Esophagus (tissue), 2 donors: ENCODE results near the gene BCL11A. TPM values are rescaled to one million over a fixed set of nuclear protein-coding genes. Genes with fewer than 3 reads are reported as not detected.

Experiments
- H3K27ac ChIP-seq, 2 donors: one replicate each; pipeline ENCODE4 v1.5.1; 2013; ENCODE audit warnings: low read depth in 2 of 2, mild to moderate bottlenecking in 2 of 2, inconsistent platforms in 1 of 2, low read length in 1 of 2, moderate library complexity in 1 of 2
- H3K27me3 ChIP-seq, 2 donors: one replicate each; pipeline ENCODE4 v1.6.1; 2013; ENCODE audit warnings: low read length in 2 of 2, control low read depth in 1 of 2, mild to moderate bottlenecking in 1 of 2; ENCODE audit not compliant: insufficient read depth in 2 of 2, control insufficient read depth in 1 of 2
- H3K36me3 ChIP-seq, 2 donors: one replicate each; pipeline ENCODE4 v1.6.1; 2013; ENCODE audit warnings: low read length in 1 of 2; ENCODE audit not compliant: control insufficient read depth in 2 of 2, insufficient read depth in 2 of 2
- H3K4me1 ChIP-seq, 2 donors: one replicate each; pipeline ENCODE4 v1.6.1; 2013; ENCODE audit warnings: low read length in 1 of 2; ENCODE audit not compliant: control insufficient read depth in 2 of 2, insufficient read depth in 2 of 2
- H3K4me3 ChIP-seq, 2 donors: one replicate each; pipeline ENCODE4 v1.5.1; 2013; ENCODE audit warnings: low read length in 2 of 2, mild to moderate bottlenecking in 2 of 2, low read depth in 1 of 2, moderate library complexity in 1 of 2
- H3K9me3 ChIP-seq, 2 donors: one replicate each; pipeline ENCODE4 v1.6.1; 2013; ENCODE audit warnings: mild to moderate bottlenecking in 2 of 2, low read depth in 1 of 2, low read length in 1 of 2, moderate library complexity in 1 of 2; ENCODE audit not compliant: control insufficient read depth in 2 of 2, insufficient read depth in 1 of 2
- WGBS, 2 donors: extraction: QIAGEN DNeasy Blood & Tissue Kit; methylation state at CpG; one replicate each; pipeline ENCODE4 v1.1.7; 2013; 5-methylcytosine and 5-hydroxymethylcytosine counted together
- polyA plus RNA-seq, 2 donors: library from polyadenylated mRNA; stranded (reverse); fragments of 200-250 nt; gene quantifications; one replicate each; pipeline ENCODE4 v1.2.3, GENCODE V29; 2013
- donor health status: healthy with polysubstance abuse.
- donor health status: Bipolar disorder and iron deficiency.

The BCL11A gene
- polyA plus RNA-seq, 2 donors: 8.6 to 25.5 TPM

GRCh38 chr2:60496956-60497355 is 56.5 kb downstream of the BCL11A start:
- Histone ChIP-seq H3K27me3 (no peaks in the 10 kb centered on the region), H3K4me3 (no peak overlapping the region), H3K4me1 (peaks cover 5 to 8% of the 10 kb centered on the region in 2 donors), H3K9me3 (no peaks in the 10 kb centered on the region), H3K36me3 (peaks cover 0 to 6% of the 10 kb centered on the region in 2 donors), H3K27ac (no peak overlapping the region)
- 88 to 91% methylated on average over 5 of the region's 5 CpGs for WGBS, 2 donors

DNA sequence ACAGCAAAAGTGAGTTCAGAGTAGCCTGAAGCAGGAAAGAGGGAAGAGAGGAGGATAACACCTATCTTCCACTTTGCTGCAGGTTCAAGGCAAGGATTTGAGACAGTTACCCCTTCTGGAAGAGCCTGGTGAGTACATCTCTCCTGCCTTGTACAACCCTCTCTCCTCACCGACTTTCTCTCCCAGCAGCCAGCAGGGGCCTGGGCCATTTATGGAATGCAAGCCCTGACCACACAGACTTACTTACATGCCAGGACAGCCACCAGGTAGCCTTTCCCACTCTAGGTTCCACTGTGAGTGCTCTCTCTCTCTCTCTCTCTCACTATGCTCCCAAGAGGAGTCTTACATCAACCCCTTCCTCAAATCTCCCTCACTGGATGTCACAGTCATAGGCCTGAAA is 57.0 kb downstream of the BCL11A start:
- Histone ChIP-seq H3K9me3 (no peaks in the 10 kb centered on the region), H3K4me1 (peaks cover 5 to 8% of the 10 kb centered on the region in 2 donors), H3K27ac (no peak overlapping the region), H3K27me3 (no peaks in the 10 kb centered on the region), H3K36me3 (peaks cover 0 to 6% of the 10 kb centered on the region in 2 donors), H3K4me3 (no peak overlapping the region)
- WGBS, 2 donors: 65 to 77% methylated on average over 1 of the region's 1 CpG

DNA sequence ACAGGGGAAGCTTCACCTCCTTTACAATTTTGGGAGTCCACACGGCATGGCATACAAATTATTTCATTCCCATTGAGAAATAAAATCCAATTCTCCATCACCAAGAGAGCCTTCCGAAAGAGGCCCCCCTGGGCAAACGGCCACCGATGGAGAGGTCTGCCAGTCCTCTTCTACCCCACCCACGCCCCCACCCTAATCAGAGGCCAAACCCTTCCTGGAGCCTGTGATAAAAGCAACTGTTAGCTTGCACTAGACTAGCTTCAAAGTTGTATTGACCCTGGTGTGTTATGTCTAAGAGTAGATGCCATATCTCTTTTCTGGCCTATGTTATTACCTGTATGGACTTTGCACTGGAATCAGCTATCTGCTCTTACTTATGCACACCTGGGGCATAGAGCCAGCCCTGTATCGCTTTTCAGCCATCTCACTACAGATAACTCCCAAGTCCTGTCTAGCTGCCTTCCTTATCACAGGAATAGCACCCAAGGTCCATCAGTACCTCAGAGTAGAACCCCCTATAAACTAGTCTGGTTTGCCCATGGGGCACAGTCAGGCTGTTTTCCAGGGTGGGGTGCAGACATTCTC is 58.3 kb downstream of the BCL11A start:
- no peaks in the 10 kb centered on the region for H3K27me3 ChIP-seq
- H3K4me3 ChIP-seq: no peak overlapping the region
- H3K27ac ChIP-seq: no peak overlapping the region
- 67 to 85% methylated on average over 6 of the region's 6 CpGs for WGBS, 2 donors
- H3K9me3 ChIP-seq: no peaks in the 10 kb centered on the region
- peaks cover 4 to 7% of the 10 kb centered on the region in 2 donors for H3K4me1 ChIP-seq
- H3K36me3 ChIP-seq: peaks cover 0 to 6% of the 10 kb centered on the region in 2 donors

DNA sequence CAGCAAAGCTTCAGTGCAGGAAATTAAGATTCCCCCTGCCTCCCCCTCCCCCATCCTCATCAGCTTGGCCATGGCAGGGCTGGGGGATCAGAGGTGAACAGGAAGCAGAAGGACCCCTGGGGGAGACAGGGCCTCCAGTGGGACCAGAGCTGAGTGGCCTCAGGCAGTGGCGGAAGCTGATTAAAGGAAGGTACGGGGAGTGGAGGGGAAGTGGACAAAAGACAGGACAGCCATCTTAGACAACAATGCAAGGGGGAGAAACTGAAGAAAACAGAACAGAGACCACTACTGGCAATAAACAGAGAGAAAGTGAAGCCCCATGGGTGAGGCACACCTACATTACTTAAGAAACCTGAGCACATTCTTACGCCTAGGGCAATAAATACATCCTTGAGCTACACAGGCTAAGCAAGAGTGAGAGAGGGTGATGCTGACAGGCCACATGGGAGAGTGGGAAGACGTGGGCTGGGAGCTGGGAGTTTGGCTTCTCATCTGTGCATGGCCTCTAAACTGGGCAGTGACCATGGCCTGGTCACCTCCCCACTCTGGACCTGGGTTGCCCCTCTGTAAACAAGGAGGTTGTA is 59.6 kb downstream of the BCL11A start:
- H3K36me3 ChIP-seq: peaks cover 0 to 6% of the 10 kb centered on the region in 2 donors
- H3K27ac ChIP-seq: no peak overlapping the region
- H3K4me1 ChIP-seq: no peaks in the 10 kb centered on the region
- H3K4me3 ChIP-seq: no peak overlapping the region
- H3K9me3 ChIP-seq: no peaks in the 10 kb centered on the region
- H3K27me3 ChIP-seq: no peaks in the 10 kb centered on the region
- 81 to 82% methylated on average over 4 of the region's 4 CpGs for WGBS, 2 donors

DNA sequence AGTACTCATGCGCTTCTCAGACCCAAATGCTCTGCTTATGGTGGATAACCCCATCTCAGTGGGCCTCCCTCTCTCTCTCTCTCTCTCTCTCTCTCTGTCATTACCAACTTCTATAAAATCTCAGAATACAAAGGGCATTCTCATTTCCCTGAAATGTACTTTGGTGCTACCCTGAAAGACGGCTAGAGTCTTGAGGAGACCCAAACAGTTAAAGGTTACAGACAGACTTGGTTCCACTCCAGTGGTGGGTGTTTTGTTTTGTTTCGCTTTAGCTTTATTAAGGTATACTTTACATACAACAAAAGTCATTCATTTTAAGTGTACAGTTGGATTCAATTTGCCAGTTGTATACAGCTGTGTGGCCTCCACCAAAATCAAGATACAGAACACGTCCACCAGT is 60.9 kb downstream of the BCL11A start:
- no peak overlapping the region for H3K27ac ChIP-seq
- H3K36me3 ChIP-seq: no peaks in the 10 kb centered on the region
- no peaks in the 10 kb centered on the region for H3K27me3 ChIP-seq
- no peaks in the 10 kb centered on the region for H3K9me3 ChIP-seq
- H3K4me3 ChIP-seq: no peak overlapping the region
- H3K4me1 ChIP-seq: no peaks in the 10 kb centered on the region
- WGBS, 2 donors: 85 to 89% methylated on average over 4 of the region's 4 CpGs

- Histone ChIP-seq H3K36me3 (peaks cover 0 to 2% of the 10 kb centered on the region in 2 donors), H3K4me3 (no peak overlapping the region), H3K4me1 (no peaks in the 10 kb centered on the region), H3K27ac (no peak overlapping the region), H3K27me3 (no peaks in the 10 kb centered on the region), H3K9me3 (no peaks in the 10 kb centered on the region)
- 59 to 61% methylated on average over 4 of the region's 4 CpGs for WGBS, 2 donors
Observed at GRCh38 chr2:60490848-60491247, 62.6 kb downstream of the BCL11A start.

- WGBS, 2 donors: 89 to 95% methylated on average over 1 of the region's 1 CpG
- H3K36me3 ChIP-seq: peaks cover 0 to 2% of the 10 kb centered on the region in 2 donors
- H3K9me3 ChIP-seq: no peaks in the 10 kb centered on the region
- no peaks in the 10 kb centered on the region for H3K27me3 ChIP-seq
- no peaks in the 10 kb centered on the region for H3K4me1 ChIP-seq
- no peak overlapping the region for H3K4me3 ChIP-seq
- no peak overlapping the region for H3K27ac ChIP-seq
Observed at GRCh38 chr2:60490441-60490840, 63.0 kb downstream of the BCL11A start.

DNA sequence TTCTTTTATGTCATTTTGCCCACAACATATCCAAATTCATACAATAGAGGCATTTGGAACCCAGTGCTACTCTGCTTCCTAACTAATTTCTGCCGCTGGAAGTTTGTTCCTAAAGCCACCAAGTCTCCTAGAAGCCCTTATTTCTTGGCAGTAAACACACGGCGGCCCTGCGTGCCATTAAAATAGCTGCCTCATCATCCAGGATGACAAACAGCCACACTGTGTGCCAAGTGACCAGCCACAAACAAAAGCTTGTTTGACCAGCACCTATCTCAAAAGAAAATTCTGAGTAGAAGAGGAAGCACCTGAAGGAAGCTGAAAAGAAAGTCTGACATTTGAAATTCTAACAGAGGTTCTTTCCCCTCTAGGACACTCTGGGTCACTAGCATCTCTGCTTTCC is 64.2 kb downstream of the BCL11A start:
- no peaks in the 10 kb centered on the region for H3K9me3 ChIP-seq
- 68 to 79% methylated on average over 4 of the region's 4 CpGs for WGBS, 2 donors
- H3K36me3 ChIP-seq: peaks cover 0 to 2% of the 10 kb centered on the region in 2 donors
- no peak overlapping the region for H3K27ac ChIP-seq
- peaks cover 0 to 2% of the 10 kb centered on the region in 2 donors for H3K4me1 ChIP-seq
- H3K27me3 ChIP-seq: no peaks in the 10 kb centered on the region
- no peak overlapping the region for H3K4me3 ChIP-seq

DNA sequence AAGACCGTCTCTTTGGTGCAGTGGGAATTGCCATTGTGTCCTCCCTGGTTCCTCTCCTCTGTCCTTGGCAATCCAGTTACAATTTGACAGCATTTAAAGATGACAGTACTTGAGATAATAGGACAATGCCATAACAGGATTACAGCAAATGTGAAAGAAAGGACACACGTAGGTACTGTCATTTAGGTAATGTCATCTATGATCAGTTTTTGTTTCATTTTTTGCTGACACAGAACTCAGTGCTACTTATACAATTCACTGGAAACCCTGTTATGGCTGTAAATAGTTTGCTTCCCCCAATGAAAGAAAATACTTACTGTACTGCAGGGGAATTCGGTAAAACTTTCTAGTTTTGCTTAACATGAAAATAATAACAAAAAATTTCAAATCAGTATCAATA is 65.2 kb downstream of the BCL11A start:
- Histone ChIP-seq H3K27ac (no peak overlapping the region), H3K4me3 (no peak overlapping the region), H3K9me3 (no peaks in the 10 kb centered on the region), H3K36me3 (peaks cover 0 to 2% of the 10 kb centered on the region in 2 donors), H3K4me1 (peaks cover 0 to 2% of the 10 kb centered on the region in 2 donors), H3K27me3 (no peaks in the 10 kb centered on the region)
- 79 to 80% methylated on average over 3 of the region's 3 CpGs for WGBS, 2 donors

GRCh38 chr2:60487174-60487573 is 66.3 kb downstream of the BCL11A start:
- WGBS, 2 donors: 86 to 88% methylated on average over 5 of the region's 5 CpGs

More at GRCh38 chr2:60487174-60487573, 66.3 kb downstream of the BCL11A start:
- Histone ChIP-seq H3K4me3 (no peak overlapping the region), H3K27ac (no peak overlapping the region), H3K9me3 (no peaks in the 10 kb centered on the region), H3K4me1 (peaks cover 0 to 2% of the 10 kb centered on the region in 2 donors), H3K27me3 (no peaks in the 10 kb centered on the region), H3K36me3 (peaks cover 0 to 2% of the 10 kb centered on the region in 2 donors)
